OCI-LY7 (cell line): ENCODE results near the gene RHOJ. TPM values are rescaled to one million over a fixed set of nuclear protein-coding genes. Genes with fewer than 3 reads are reported as not detected.

Experiments used
- BruUV-seq: library from RNA; stranded (reverse); fragments of 400-500 nt; replicated peaks from 2 replicates; lab custom pipeline; 2021; lab: Mats Ljungman, UMichigan
- CTCF ChIA-PET: fragments of 300-600 bp; sonication (Branson Sonifier 250); formaldehyde crosslinking; loops from one replicate; lab custom pipeline; 2022; ENCODE audit warnings: antibody characterized with exemption; ENCODE audit not compliant: unreplicated experiment; lab: Charles Lee
- POLR2A ChIA-PET: fragments of 300-600 bp; sonication (Branson Sonifier 250); formaldehyde crosslinking; loops from one replicate; lab custom pipeline; 2022; ENCODE audit warnings: antibody characterized with exemption; lab: Charles Lee
- DNase-seq: peaks from one replicate; pipeline ENCODE4 v3.0.0-alpha.2; 2015; ENCODE audit warnings: low spot score
- H2AFZ ChIP-seq: fragments of 200-600 bp; sonication (generic), shearing (Covaris generic); 2 replicates; pipeline ENCODE4 v1.6.1; 2014; ENCODE audit warnings: mild to moderate bottlenecking, antibody characterized with exemption, low read length, moderate library complexity
- H3K27ac ChIP-seq: fragments of 200-600 bp; sonication (generic); 2 replicates; pipeline ENCODE4 v1.5.1; 2014; ENCODE audit warnings: mixed run types, low read depth, mild to moderate bottlenecking, moderate library complexity, low read length, inconsistent platforms; ENCODE audit not compliant: poor library complexity, severe bottlenecking
- H3K36me3 ChIP-seq: fragments of 200-600 bp; sonication (generic); 2 replicates; pipeline ENCODE4 v1.6.1; 2014; ENCODE audit warnings: mild to moderate bottlenecking, antibody characterized with exemption, low read length, moderate library complexity, mixed read lengths; ENCODE audit not compliant: insufficient read depth
- H3K4me1 ChIP-seq: fragments of 200-600 bp; sonication (generic); 2 replicates; pipeline ENCODE4 v1.5.1; 2014; ENCODE audit warnings: mild to moderate bottlenecking, low read length; ENCODE audit not compliant: insufficient read depth, poor library complexity, severe bottlenecking
- H3K4me2 ChIP-seq: fragments of 200-600 bp; sonication (generic); 2 replicates; pipeline ENCODE4 v1.6.1; 2014; ENCODE audit warnings: mild to moderate bottlenecking, low read length
- H3K4me3 ChIP-seq: fragments of 200-600 bp; sonication (generic); 2 replicates; pipeline ENCODE4 v1.5.1; 2014; ENCODE audit warnings: mild to moderate bottlenecking, low read depth, low read length; ENCODE audit not compliant: poor library complexity, severe bottlenecking
- H3K79me2 ChIP-seq: fragments of 200-600 bp; sonication (generic); 2 replicates; pipeline ENCODE4 v1.6.1; 2016; ENCODE audit warnings: low read depth, mild to moderate bottlenecking, low read length, moderate library complexity, mixed read lengths; ENCODE audit not compliant: insufficient read depth
- H3K9me2 ChIP-seq: fragments of 200-600 bp; sonication (generic); 2 replicates; pipeline ENCODE4 v1.6.1; 2016; ENCODE audit warnings: mild to moderate bottlenecking, low read length, mixed read lengths; ENCODE audit not compliant: insufficient read depth
- H3K9me3 ChIP-seq: fragments of 200-600 bp; sonication (generic); 2 replicates; pipeline ENCODE4 v1.6.1; 2014; ENCODE audit warnings: mild to moderate bottlenecking, mixed run types, low read length, mixed read lengths
- H4K20me1 ChIP-seq: fragments of 200-600 bp; sonication (generic); 2 replicates; pipeline ENCODE4 v1.6.1; 2014; ENCODE audit warnings: mild to moderate bottlenecking, antibody characterized with exemption, low read length, moderate library complexity, mixed read lengths; ENCODE audit not compliant: insufficient read depth
- EZH2phosphoT487 ChIP-seq: fragments of 200-600 bp; sonication (generic); IDR thresholded peaks from 2 replicates; pipeline ENCODE4 v1.6.1; 2018; ENCODE audit warnings: low read depth, borderline replicate concordance, mild to moderate bottlenecking, mixed run types, antibody characterized with exemption, low read length, moderate library complexity, mixed read lengths
- intact Hi-C: fragments of 100-400 bp; cut with micrococcal nuclease; formaldehyde crosslinking; loops from one replicate; pipeline ENCODE4 v1.10.0; 2022; ENCODE audit not compliant: unreplicated experiment
- total RNA-seq, 2 experiments: library from RNA; depleted of rRNA in 1 of 2; stranded (reverse); fragments of >200 nt in 1 of 2; shearing (Covaris generic) in 1 of 2; gene quantifications; 2 replicates each; pipeline ENCODE4 v1.2.3, GENCODE V29; 2014 to 2022
- TF ChIP-seq, protein P1 (sequence below): fragments of 200-600 bp; sonication (generic); conservative IDR thresholded peaks from 2 replicates; pipeline ENCODE4 v1.5.1; 2014; ENCODE audit warnings: mild to moderate bottlenecking, antibody characterized with exemption, low read length, moderate library complexity, mixed read lengths

The RHOJ gene
- total RNA-seq, 2 experiments from 2014 or later: not detected

DNA sequence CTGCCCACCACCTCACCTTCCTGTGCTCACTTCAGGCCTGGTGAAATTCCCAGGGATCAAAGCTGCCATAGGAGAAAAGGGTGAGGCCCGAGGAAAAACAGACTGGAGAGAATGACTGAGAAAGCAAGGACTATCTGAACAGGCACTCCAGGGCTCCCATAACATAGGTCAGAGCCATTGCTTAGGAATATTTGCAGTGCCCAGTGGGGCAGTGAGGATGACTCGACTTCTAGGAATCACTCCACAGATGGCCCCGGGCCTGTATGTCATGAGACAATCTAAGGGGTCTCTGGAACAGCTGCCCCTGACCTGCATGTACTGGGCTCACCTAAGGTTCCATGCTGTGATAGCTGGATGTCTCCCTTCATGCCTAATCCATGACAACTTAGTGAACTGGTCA lies 62.9 kb downstream of the RHOJ start:
- TF ChIP-seq EZH2phosphoT487: no peak
- TF ChIP-seq, protein P1, sequence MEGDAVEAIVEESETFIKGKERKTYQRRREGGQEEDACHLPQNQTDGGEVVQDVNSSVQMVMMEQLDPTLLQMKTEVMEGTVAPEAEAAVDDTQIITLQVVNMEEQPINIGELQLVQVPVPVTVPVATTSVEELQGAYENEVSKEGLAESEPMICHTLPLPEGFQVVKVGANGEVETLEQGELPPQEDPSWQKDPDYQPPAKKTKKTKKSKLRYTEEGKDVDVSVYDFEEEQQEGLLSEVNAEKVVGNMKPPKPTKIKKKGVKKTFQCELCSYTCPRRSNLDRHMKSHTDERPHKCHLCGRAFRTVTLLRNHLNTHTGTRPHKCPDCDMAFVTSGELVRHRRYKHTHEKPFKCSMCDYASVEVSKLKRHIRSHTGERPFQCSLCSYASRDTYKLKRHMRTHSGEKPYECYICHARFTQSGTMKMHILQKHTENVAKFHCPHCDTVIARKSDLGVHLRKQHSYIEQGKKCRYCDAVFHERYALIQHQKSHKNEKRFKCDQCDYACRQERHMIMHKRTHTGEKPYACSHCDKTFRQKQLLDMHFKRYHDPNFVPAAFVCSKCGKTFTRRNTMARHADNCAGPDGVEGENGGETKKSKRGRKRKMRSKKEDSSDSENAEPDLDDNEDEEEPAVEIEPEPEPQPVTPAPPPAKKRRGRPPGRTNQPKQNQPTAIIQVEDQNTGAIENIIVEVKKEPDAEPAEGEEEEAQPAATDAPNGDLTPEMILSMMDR: no peak
- POLR2A ChIA-PET: no interaction called here

DNA sequence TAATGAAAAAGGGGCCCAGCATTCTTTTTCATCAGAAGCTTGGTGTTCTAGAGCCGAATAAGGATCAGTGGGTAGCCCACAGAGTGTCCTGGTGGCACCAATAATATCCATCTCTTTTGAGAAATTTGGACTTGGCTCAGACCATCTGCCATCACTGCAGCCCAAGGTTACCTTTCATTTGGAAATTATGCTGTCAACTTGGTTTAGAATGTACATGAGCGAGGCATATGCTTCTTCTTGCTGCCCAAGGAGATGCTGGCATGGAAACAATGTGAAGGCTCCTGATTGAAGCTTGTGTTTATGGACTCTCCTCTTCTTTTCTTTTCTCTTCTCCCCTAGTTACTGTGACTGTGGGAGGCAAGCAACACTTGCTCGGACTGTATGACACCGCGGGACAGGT lies 64.5 kb downstream of the RHOJ start:
- no peaks in the 10 kb centered on the region for H3K9me2 ChIP-seq
- CTCF ChIA-PET: no interaction called here
- H4K20me1 ChIP-seq: no peaks in the 10 kb centered on the region
- no peak for TF ChIP-seq EZH2phosphoT487
- TF ChIP-seq, protein P1: no peak
- intact Hi-C loops: no loop called here
- H3K4me2 ChIP-seq: no peak overlapping the region
- DNase-seq: no peak
- no peak overlapping the region for H3K27ac ChIP-seq
- H2AFZ ChIP-seq: no peak overlapping the region
- POLR2A ChIA-PET: interaction anchor here (0.5 kb wide), 1 partner anchor 23 kb away, joined by 3 read pairs; no protein-coding TSS in a partner anchor
- H3K79me2 ChIP-seq: no peaks in the 10 kb centered on the region
- no peaks in the 10 kb centered on the region for H3K4me1 ChIP-seq
- 0 out of 2 replicates have a peak, but pooled peaks cover 9% of the 10 kb centered on the region for H3K9me3 ChIP-seq
- BruUV-seq: no TSS peak
- no peaks in the 10 kb centered on the region for H3K36me3 ChIP-seq
- H3K4me3 ChIP-seq: no peak overlapping the region

More for the DNA sequence above, 62.9 kb downstream of the RHOJ start:
- H3K36me3 ChIP-seq: no peaks in the 10 kb centered on the region
- no peak for DNase-seq
- no peaks in the 10 kb centered on the region for H3K79me2 ChIP-seq
- no peak overlapping the region for H3K4me3 ChIP-seq
- no peak overlapping the region for H3K27ac ChIP-seq
- CTCF ChIA-PET: interaction anchor here (0.9 kb wide), 1 partner anchor 11 kb away, joined by 3 read pairs; no protein-coding TSS in a partner anchor
- no peak overlapping the region for H2AFZ ChIP-seq
- H3K9me3 ChIP-seq: 0 out of 2 replicates have a peak, but pooled peaks cover 9% of the 10 kb centered on the region
- H4K20me1 ChIP-seq: no peaks in the 10 kb centered on the region
- no peaks in the 10 kb centered on the region for H3K4me1 ChIP-seq
- intact Hi-C loops: no loop called here
- no TSS peak for BruUV-seq
- no peak overlapping the region for H3K4me2 ChIP-seq
- H3K9me2 ChIP-seq: no peaks in the 10 kb centered on the region

DNA sequence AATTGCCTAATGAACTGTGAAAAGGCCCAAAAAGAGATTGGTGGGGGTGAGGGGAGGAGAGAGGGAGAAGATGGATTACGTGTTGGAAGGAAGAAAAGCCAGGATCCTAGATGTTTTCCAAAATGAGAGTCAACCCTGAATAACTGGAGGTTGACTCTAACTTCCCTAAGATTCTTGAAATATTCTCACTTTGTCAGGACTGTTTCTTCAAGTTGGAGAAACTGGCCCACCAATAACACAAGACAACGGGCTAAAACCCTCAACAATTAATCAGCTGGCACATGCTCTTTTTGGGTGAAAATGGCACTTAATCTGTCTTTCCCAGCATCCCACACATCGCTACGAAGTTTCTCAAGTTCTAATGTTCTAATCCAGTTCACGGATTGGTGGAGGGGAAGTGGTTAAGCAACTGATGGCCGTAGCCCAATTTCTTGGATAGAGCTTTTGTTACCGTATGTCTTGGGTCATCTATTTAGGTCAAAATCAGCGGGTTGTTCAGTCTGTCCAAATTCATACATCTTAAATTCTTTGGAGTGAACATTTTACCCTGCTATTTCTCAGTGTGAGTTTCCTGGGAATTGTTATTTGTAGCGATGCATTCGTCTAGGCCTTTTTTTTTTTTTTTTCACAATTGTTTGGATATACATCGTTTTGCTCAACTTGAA lies 65.5 kb downstream of the RHOJ start:
- H4K20me1 ChIP-seq: no peaks in the 10 kb centered on the region
- H3K79me2 ChIP-seq: no peaks in the 10 kb centered on the region
- H3K27ac ChIP-seq: no peak overlapping the region
- no TSS peak for BruUV-seq
- no peaks in the 10 kb centered on the region for H3K36me3 ChIP-seq
- ChIA-PET POLR2A (no interaction called here), CTCF (no interaction called here)
- no peak overlapping the region for H2AFZ ChIP-seq
- TF ChIP-seq, protein P1: no peak
- no peak for TF ChIP-seq EZH2phosphoT487
- 0 out of 2 replicates have a peak, but pooled peaks cover 9% of the 10 kb centered on the region for H3K9me3 ChIP-seq
- H3K4me2 ChIP-seq: no peak overlapping the region
- H3K9me2 ChIP-seq: no peaks in the 10 kb centered on the region
- no peak overlapping the region for H3K4me3 ChIP-seq
- intact Hi-C loops: no loop called here
- no peaks in the 10 kb centered on the region for H3K4me1 ChIP-seq
- no peak for DNase-seq
